Endothelial cell of umbilical vein (primary cell): ENCODE measurements around the gene RABEPK. TPM values are rescaled to one million over a fixed set of nuclear protein-coding genes. Genes with fewer than 3 reads are reported as not detected.

Experiments
- BruUV-seq: library from RNA; stranded (reverse); fragments of 400-500 nt; replicated peaks from 2 replicates; lab custom pipeline; 2021; lab: Mats Ljungman, UMichigan
- CTCF ChIA-PET: fragments of 300-600, 350-600 bp; sonication (Branson Sonifier 250); formaldehyde crosslinking; loops from one replicate; lab custom pipeline; 2021; ENCODE audit warnings: antibody characterized with exemption, inconsistent platforms; lab: Charles Lee
- POLR2A ChIA-PET: fragments of 300-600, 350-600 bp; sonication (Branson Sonifier 250); formaldehyde crosslinking; loops from one replicate; lab custom pipeline; 2021; ENCODE audit warnings: antibody characterized with exemption, inconsistent platforms; lab: Charles Lee
- DNase-seq: peaks from one replicate; pipeline ENCODE4 v3.0.0-alpha.2; 2011; ENCODE audit warnings: low read depth, low spot score
- FAIRE-seq: peaks from 2 replicates; lab custom pipeline; 2011; peaks lifted over from hg19 to GRCh38; lab: Jason Lieb, UNC
- H2AFZ ChIP-seq: 2 replicates; pipeline ENCODE4 v1.6.0; 2012; ENCODE audit warnings: low read depth, low read length, control low read depth, inconsistent platforms
- H3K27ac ChIP-seq: 2 replicates; pipeline ENCODE4 v1.5.1; 2011; ENCODE audit warnings: low read depth, mild to moderate bottlenecking, control low read depth, low read length, moderate library complexity; ENCODE audit not compliant: insufficient read depth
- H3K27me3 ChIP-seq, 2 experiments: 2 replicates each; pipeline versions ENCODE4 v1.6.0 to v1.6.1; 2011; ENCODE audit warnings: low read length in 2 of 2, mixed read lengths in 1 of 2; ENCODE audit not compliant: control insufficient read depth in 2 of 2, insufficient read depth in 2 of 2
- H3K36me3 ChIP-seq, 2 experiments: 2 replicates in 1 of 2; 3 replicates in 1 of 2; pipeline ENCODE4 v1.5.1; 2011; ENCODE audit warnings: low read length in 2 of 2, mild to moderate bottlenecking in 1 of 2, moderate library complexity in 1 of 2; ENCODE audit not compliant: control insufficient read depth in 2 of 2, insufficient read depth in 2 of 2; ENCODE audit errors: extremely low read depth in 1 of 2
- H3K4me1 ChIP-seq: 3 replicates; pipeline ENCODE4 v1.5.1; 2011; ENCODE audit warnings: mild to moderate bottlenecking, low read length; ENCODE audit not compliant: control insufficient read depth, insufficient read depth; ENCODE audit errors: extremely low read depth
- H3K4me2 ChIP-seq: 2 replicates; pipeline ENCODE4 v1.6.1; 2011; ENCODE audit warnings: low read length, control low read depth, mixed read lengths; ENCODE audit not compliant: insufficient read depth
- H3K4me3 ChIP-seq, 3 experiments: fragments of 200-600 bp in 1 of 3; sonication (generic), shearing (Covaris generic) in 1 of 3; replicated peaks in 1 of 3; 2 replicates each; pipeline ENCODE4 v1.5.1; 2011 to 2016; ENCODE audit warnings: control low read depth in 3 of 3, low read length in 3 of 3, mild to moderate bottlenecking in 2 of 3, inconsistent platforms in 1 of 3, low read depth in 1 of 3, moderate library complexity in 1 of 3; ENCODE audit not compliant: insufficient read depth in 1 of 3
- H3K79me2 ChIP-seq: 2 replicates; pipeline ENCODE4 v1.6.0; 2012; ENCODE audit warnings: low read length, inconsistent platforms; ENCODE audit not compliant: control insufficient read depth, insufficient read depth
- H3K9ac ChIP-seq: replicated peaks from 2 replicates; pipeline ENCODE3; 2011; ENCODE audit warnings: low read length, control low read depth; ENCODE audit not compliant: insufficient read depth; ENCODE audit errors: extremely low read depth
- H3K9me1 ChIP-seq: replicated peaks from 3 replicates; pipeline ENCODE4 v1.6.0; 2011; ENCODE audit warnings: mild to moderate bottlenecking, low read length; ENCODE audit not compliant: control insufficient read depth, insufficient read depth; ENCODE audit errors: extremely low read depth
- H3K9me3 ChIP-seq: replicated peaks from 2 replicates; pipeline ENCODE4 v1.5.1; 2012; ENCODE audit warnings: low read length, inconsistent platforms; ENCODE audit not compliant: control insufficient read depth, insufficient read depth
- H4K20me1 ChIP-seq: replicated peaks from 2 replicates; pipeline ENCODE3; 2011; ENCODE audit warnings: mild to moderate bottlenecking, low read length; ENCODE audit not compliant: control insufficient read depth, insufficient read depth; ENCODE audit errors: extremely low read depth
- CTCF ChIP-seq, 2 donors: IDR thresholded peaks; 1 replicate in 1 of 2; 2 replicates in 1 of 2; pipeline ENCODE4 v1.5.1; 2011; ENCODE audit warnings: low read length in 2 of 2, mild to moderate bottlenecking in 2 of 2, moderate library complexity in 2 of 2, control low read depth in 1 of 2, inconsistent platforms in 1 of 2, low read depth in 1 of 2; ENCODE audit not compliant: insufficient read depth in 1 of 2; ENCODE audit errors: extremely low read depth in 1 of 2
- EZH2 ChIP-seq: IDR thresholded peaks from 2 replicates; pipeline ENCODE4 v1.6.1; 2012; ENCODE audit warnings: borderline replicate concordance, low read depth, mild to moderate bottlenecking, moderate library complexity, low read length, inconsistent platforms; ENCODE audit not compliant: severe bottlenecking
- JUN ChIP-seq: IDR thresholded peaks from 2 replicates; pipeline ENCODE4 v1.6.1; 2011; ENCODE audit warnings: borderline replicate concordance, low read depth; ENCODE audit not compliant: insufficient read length, insufficient read depth
- MAX ChIP-seq: IDR thresholded peaks from 2 replicates; pipeline ENCODE4 v1.6.1; 2011; ENCODE audit not compliant: insufficient read depth, insufficient read length
- MYC ChIP-seq: IDR thresholded peaks from one replicate; pipeline ENCODE4 v1.6.1; 2011; ENCODE audit warnings: mild to moderate bottlenecking, low read depth, low read length
- POLR2A ChIP-seq: IDR thresholded peaks from 2 replicates; pipeline ENCODE4 v1.6.1; 2012; ENCODE audit warnings: low read depth, mild to moderate bottlenecking, control low read depth, low read length
- POLR2AphosphoS5 ChIP-seq: IDR thresholded peaks from 2 replicates; pipeline ENCODE4 v1.6.1; 2012; ENCODE audit warnings: low read depth, mild to moderate bottlenecking, control low read depth, low read length, moderate library complexity; ENCODE audit not compliant: insufficient read depth
- dilution Hi-C: fragments of 300-500 bp; cut with MboI; formaldehyde crosslinking; loops from one replicate; pipeline ENCODE4 v1.15.0; 2019; ENCODE audit warnings: low sequenced_read_pairs; ENCODE audit not compliant: extremely low pct_ligation_motif_present
- intact Hi-C: fragments of 100-400 bp; cut with micrococcal nuclease; formaldehyde crosslinking; loops from one replicate; pipeline ENCODE4 v1.10.0; 2022
- polyA plus RNA-seq, 4 experiments: library from polyadenylated mRNA; depleted of rRNA in 3 of 4; stranded (reverse) in 3 of 4; unstranded in 1 of 4; fragments of >200 nt; gene quantifications; 2 replicates each; pipeline versions ENCODE4 v1.2.1 to v1.2.3, GENCODE V29; 2011 to 2012; ENCODE audit warnings: missing spikeins in 1 of 4
- total RNA-seq: library from RNA; stranded (reverse); gene quantifications from 2 replicates; pipeline ENCODE4 v1.2.3, GENCODE V29; 2021

RABEPK gene
- total and polyA plus RNA-seq, 2 donors (not counting 3 experiments of a cell fraction or from before 2014, with no cell fraction given), result 18.2 to 23.0 TPM

- Histone ChIP-seq H4K20me1 (peaks cover 9% of the 10 kb centered on the region), H2AFZ (peak within 1 kb of the TSS; percentile 10), H3K79me2 (peaks cover 49% of the 10 kb centered on the region), H3K4me2 (peak within 1 kb of the TSS; percentile 93), H3K27me3 (no peaks in the 10 kb centered on the region), H3K4me1 (peaks cover 43% of the 10 kb centered on the region), H3K9me3 (no peaks in the 10 kb centered on the region), H3K4me3 (peak within 1 kb of the TSS; percentile 77 to 97 (median 96)), H3K36me3 (peaks cover 18 to 26% of the 10 kb centered on the region in 2 experiments), H3K27ac (peak within 1 kb of the TSS; percentile 89), H3K9ac (peak within 1 kb of the TSS; percentile 94), H3K9me1 (no peaks in the 10 kb centered on the region)
- FAIRE-seq (peak; percentile 92), DNase-seq (peak; percentile 100)
- POLR2A ChIA-PET, result interaction anchor here (0.6 to 2.0 kb wide), 20 partner anchors 8 to 1477 kb away, joined by 3 to 13 read pairs (median 4); partner anchors contain the start of genes GAPVD1 and RPL35
- intact Hi-C loops (loop anchor here (1.0 to 5.0 kb wide), 6 partner anchors 20 to 469 kb away; partner anchors contain the start of genes ARPC5L, GAPVD1, GOLGA1 and NR6A1), dilution Hi-C loops (no loop called here)
- CTCF ChIA-PET, result interaction anchor here (0.6 to 1.3 kb wide), 8 partner anchors 19 to 379 kb away, joined by 3 to 5 read pairs (median 3); partner anchors contain the start of genes ARPC5L, GAPVD1 and RPL35
- TSS peak; percentile 55 for BruUV-seq
- TF ChIP-seq MYC (no peak), EZH2 (no peak), JUN (no peak), POLR2AphosphoS5 (peak; percentile 100), MAX (no peak), CTCF (IDR thresholded peaks at IDR 0.05; ENCODE audit: extremely low read depth in 1 of 2, insufficient read depth in 1 of 2, low read depth in 1 of 2, low read length in 2 of 2) (peak in 1 of 2 donors; percentile 22), POLR2A (peak; percentile 100)
Measured at GRCh38 chr9:125241000-125241862, 40.9 kb downstream of the RABEPK start, which contains the start of gene HSPA5. Gene HSPA5, minus strand, starts transcription at chr9:125241343. Its CDS starts 217 bp downstream, at chr9:125241126.
